Endothelial cell of umbilical vein (primary cell): ENCODE measurements around the gene TUBB2A. TPM values are rescaled to one million over a fixed set of nuclear protein-coding genes. Genes with fewer than 3 reads are reported as not detected.

Source experiments
- BruUV-seq: library from RNA; stranded (reverse); fragments of 400-500 nt; replicated peaks from 2 replicates; lab custom pipeline; 2021; lab: Mats Ljungman, UMichigan
- CTCF ChIA-PET: fragments of 300-600, 350-600 bp; sonication (Branson Sonifier 250); formaldehyde crosslinking; loops from one replicate; lab custom pipeline; 2021; ENCODE audit warnings: antibody characterized with exemption, inconsistent platforms; lab: Charles Lee
- POLR2A ChIA-PET: fragments of 300-600, 350-600 bp; sonication (Branson Sonifier 250); formaldehyde crosslinking; loops from one replicate; lab custom pipeline; 2021; ENCODE audit warnings: antibody characterized with exemption, inconsistent platforms; lab: Charles Lee
- DNase-seq: peaks from one replicate; pipeline ENCODE4 v3.0.0-alpha.2; 2011; ENCODE audit warnings: low read depth, low spot score
- FAIRE-seq: peaks from 2 replicates; lab custom pipeline; 2011; peaks lifted over from hg19 to GRCh38; lab: Jason Lieb, UNC
- H2AFZ ChIP-seq: 2 replicates; pipeline ENCODE4 v1.6.0; 2012; ENCODE audit warnings: low read depth, low read length, control low read depth, inconsistent platforms
- H3K27ac ChIP-seq: 2 replicates; pipeline ENCODE4 v1.5.1; 2011; ENCODE audit warnings: low read depth, mild to moderate bottlenecking, control low read depth, low read length, moderate library complexity; ENCODE audit not compliant: insufficient read depth
- H3K27me3 ChIP-seq, 2 experiments: 2 replicates each; pipeline versions ENCODE4 v1.6.0 to v1.6.1; 2011; ENCODE audit warnings: low read length in 2 of 2, mixed read lengths in 1 of 2; ENCODE audit not compliant: control insufficient read depth in 2 of 2, insufficient read depth in 2 of 2
- H3K36me3 ChIP-seq, 2 experiments: 2 replicates in 1 of 2; 3 replicates in 1 of 2; pipeline ENCODE4 v1.5.1; 2011; ENCODE audit warnings: low read length in 2 of 2, mild to moderate bottlenecking in 1 of 2, moderate library complexity in 1 of 2; ENCODE audit not compliant: control insufficient read depth in 2 of 2, insufficient read depth in 2 of 2; ENCODE audit errors: extremely low read depth in 1 of 2
- H3K4me1 ChIP-seq: 3 replicates; pipeline ENCODE4 v1.5.1; 2011; ENCODE audit warnings: mild to moderate bottlenecking, low read length; ENCODE audit not compliant: control insufficient read depth, insufficient read depth; ENCODE audit errors: extremely low read depth
- H3K4me2 ChIP-seq: 2 replicates; pipeline ENCODE4 v1.6.1; 2011; ENCODE audit warnings: low read length, control low read depth, mixed read lengths; ENCODE audit not compliant: insufficient read depth
- H3K4me3 ChIP-seq, 3 experiments: fragments of 200-600 bp in 1 of 3; sonication (generic), shearing (Covaris generic) in 1 of 3; replicated peaks in 1 of 3; 2 replicates each; pipeline ENCODE4 v1.5.1; 2011 to 2016; ENCODE audit warnings: control low read depth in 3 of 3, low read length in 3 of 3, mild to moderate bottlenecking in 2 of 3, inconsistent platforms in 1 of 3, low read depth in 1 of 3, moderate library complexity in 1 of 3; ENCODE audit not compliant: insufficient read depth in 1 of 3
- H3K79me2 ChIP-seq: 2 replicates; pipeline ENCODE4 v1.6.0; 2012; ENCODE audit warnings: low read length, inconsistent platforms; ENCODE audit not compliant: control insufficient read depth, insufficient read depth
- H3K9ac ChIP-seq: replicated peaks from 2 replicates; pipeline ENCODE3; 2011; ENCODE audit warnings: low read length, control low read depth; ENCODE audit not compliant: insufficient read depth; ENCODE audit errors: extremely low read depth
- H3K9me1 ChIP-seq: replicated peaks from 3 replicates; pipeline ENCODE4 v1.6.0; 2011; ENCODE audit warnings: mild to moderate bottlenecking, low read length; ENCODE audit not compliant: control insufficient read depth, insufficient read depth; ENCODE audit errors: extremely low read depth
- H3K9me3 ChIP-seq: replicated peaks from 2 replicates; pipeline ENCODE4 v1.5.1; 2012; ENCODE audit warnings: low read length, inconsistent platforms; ENCODE audit not compliant: control insufficient read depth, insufficient read depth
- H4K20me1 ChIP-seq: replicated peaks from 2 replicates; pipeline ENCODE3; 2011; ENCODE audit warnings: mild to moderate bottlenecking, low read length; ENCODE audit not compliant: control insufficient read depth, insufficient read depth; ENCODE audit errors: extremely low read depth
- EZH2 ChIP-seq: IDR thresholded peaks from 2 replicates; pipeline ENCODE4 v1.6.1; 2012; ENCODE audit warnings: borderline replicate concordance, low read depth, mild to moderate bottlenecking, moderate library complexity, low read length, inconsistent platforms; ENCODE audit not compliant: severe bottlenecking
- FOS ChIP-seq: IDR thresholded peaks from 2 replicates; pipeline ENCODE4 v1.6.1; 2011; ENCODE audit warnings: mild to moderate bottlenecking, low read length, moderate library complexity, borderline replicate concordance; ENCODE audit not compliant: insufficient read depth
- MYC ChIP-seq: IDR thresholded peaks from one replicate; pipeline ENCODE4 v1.6.1; 2011; ENCODE audit warnings: mild to moderate bottlenecking, low read depth, low read length
- POLR2AphosphoS5 ChIP-seq: IDR thresholded peaks from 2 replicates; pipeline ENCODE4 v1.6.1; 2012; ENCODE audit warnings: low read depth, mild to moderate bottlenecking, control low read depth, low read length, moderate library complexity; ENCODE audit not compliant: insufficient read depth
- dilution Hi-C: fragments of 300-500 bp; cut with MboI; formaldehyde crosslinking; loops from one replicate; pipeline ENCODE4 v1.15.0; 2019; ENCODE audit warnings: low sequenced_read_pairs; ENCODE audit not compliant: extremely low pct_ligation_motif_present
- intact Hi-C: fragments of 100-400 bp; cut with micrococcal nuclease; formaldehyde crosslinking; loops from one replicate; pipeline ENCODE4 v1.10.0; 2022
- polyA plus RNA-seq, 4 experiments: library from polyadenylated mRNA; depleted of rRNA in 3 of 4; stranded (reverse) in 3 of 4; unstranded in 1 of 4; fragments of >200 nt; gene quantifications; 2 replicates each; pipeline versions ENCODE4 v1.2.1 to v1.2.3, GENCODE V29; 2011 to 2012; ENCODE audit warnings: missing spikeins in 1 of 4
- total RNA-seq: library from RNA; stranded (reverse); gene quantifications from 2 replicates; pipeline ENCODE4 v1.2.3, GENCODE V29; 2021
- TF ChIP-seq, protein P1 (sequence below), 2 donors: IDR thresholded peaks; 1 replicate in 1 of 2; 2 replicates in 1 of 2; pipeline ENCODE4 v1.5.1; 2011; ENCODE audit warnings: low read length in 2 of 2, mild to moderate bottlenecking in 2 of 2, moderate library complexity in 2 of 2, control low read depth in 1 of 2, inconsistent platforms in 1 of 2, low read depth in 1 of 2; ENCODE audit not compliant: insufficient read depth in 1 of 2; ENCODE audit errors: extremely low read depth in 1 of 2

TUBB2A gene
- total and polyA plus RNA-seq, 2 donors (not counting 3 experiments of a cell fraction or from before 2014, with no cell fraction given) = 80.3 to 99.2 TPM

DNA sequence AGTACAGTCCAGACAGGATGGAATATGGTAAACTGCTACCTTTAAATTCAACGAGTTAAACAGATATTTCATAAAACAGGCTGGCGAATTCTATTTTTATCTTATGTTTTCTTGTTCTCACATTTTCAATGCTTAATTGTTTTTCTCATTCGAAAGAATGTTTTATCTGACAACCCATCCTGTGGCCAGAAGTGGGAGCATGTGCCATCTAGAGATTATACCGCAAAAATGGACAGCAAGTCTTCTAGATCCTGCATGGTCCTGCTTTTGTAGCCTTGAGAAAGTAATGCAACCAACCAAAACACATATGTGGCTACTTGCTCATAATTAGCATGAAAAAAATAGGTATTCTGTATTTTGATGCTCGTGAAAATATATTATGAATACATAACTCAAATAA is 39.4 kb upstream of the TUBB2A start:
- no peak overlapping the region for H3K4me2 ChIP-seq
- H3K4me3 ChIP-seq = no peak overlapping the region
- H3K4me1 ChIP-seq = peaks cover 7% of the 10 kb centered on the region
- intact Hi-C loops (no loop called here), dilution Hi-C loops (no loop called here)
- no peak overlapping the region for H3K9ac ChIP-seq
- H4K20me1 ChIP-seq = no peaks in the 10 kb centered on the region
- no peak for TF ChIP-seq EZH2
- TF ChIP-seq, protein P1, sequence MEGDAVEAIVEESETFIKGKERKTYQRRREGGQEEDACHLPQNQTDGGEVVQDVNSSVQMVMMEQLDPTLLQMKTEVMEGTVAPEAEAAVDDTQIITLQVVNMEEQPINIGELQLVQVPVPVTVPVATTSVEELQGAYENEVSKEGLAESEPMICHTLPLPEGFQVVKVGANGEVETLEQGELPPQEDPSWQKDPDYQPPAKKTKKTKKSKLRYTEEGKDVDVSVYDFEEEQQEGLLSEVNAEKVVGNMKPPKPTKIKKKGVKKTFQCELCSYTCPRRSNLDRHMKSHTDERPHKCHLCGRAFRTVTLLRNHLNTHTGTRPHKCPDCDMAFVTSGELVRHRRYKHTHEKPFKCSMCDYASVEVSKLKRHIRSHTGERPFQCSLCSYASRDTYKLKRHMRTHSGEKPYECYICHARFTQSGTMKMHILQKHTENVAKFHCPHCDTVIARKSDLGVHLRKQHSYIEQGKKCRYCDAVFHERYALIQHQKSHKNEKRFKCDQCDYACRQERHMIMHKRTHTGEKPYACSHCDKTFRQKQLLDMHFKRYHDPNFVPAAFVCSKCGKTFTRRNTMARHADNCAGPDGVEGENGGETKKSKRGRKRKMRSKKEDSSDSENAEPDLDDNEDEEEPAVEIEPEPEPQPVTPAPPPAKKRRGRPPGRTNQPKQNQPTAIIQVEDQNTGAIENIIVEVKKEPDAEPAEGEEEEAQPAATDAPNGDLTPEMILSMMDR (IDR thresholded peaks at IDR 0.05; ENCODE audit: extremely low read depth in 1 of 2, insufficient read depth in 1 of 2, low read depth in 1 of 2, low read length in 2 of 2) = no peak
- TF ChIP-seq FOS = no peak
- no peak for TF ChIP-seq POLR2AphosphoS5
- TF ChIP-seq MYC = no peak
- DNase-seq (no peak), FAIRE-seq (no peak)
- peaks cover 4 to 11% of the 10 kb centered on the region in 2 experiments for H3K27me3 ChIP-seq
- no peak overlapping the region for H2AFZ ChIP-seq
- no peaks in the 10 kb centered on the region for H3K79me2 ChIP-seq
- no peak overlapping the region for H3K27ac ChIP-seq
- H3K36me3 ChIP-seq = no peaks in the 10 kb centered on the region
- CTCF ChIA-PET = interaction anchor here (0.6 to 1.6 kb wide), 4 partner anchors 31 to 70 kb away, joined by 3 to 5 read pairs (median 3); no protein-coding TSS in a partner anchor
- H3K9me3 ChIP-seq = no peaks in the 10 kb centered on the region
- no TSS peak for BruUV-seq
- no peaks in the 10 kb centered on the region for H3K9me1 ChIP-seq
- POLR2A ChIA-PET = no interaction called here
